ENCODE measurements around the gene CHDH.

The CHDH gene

DNA sequence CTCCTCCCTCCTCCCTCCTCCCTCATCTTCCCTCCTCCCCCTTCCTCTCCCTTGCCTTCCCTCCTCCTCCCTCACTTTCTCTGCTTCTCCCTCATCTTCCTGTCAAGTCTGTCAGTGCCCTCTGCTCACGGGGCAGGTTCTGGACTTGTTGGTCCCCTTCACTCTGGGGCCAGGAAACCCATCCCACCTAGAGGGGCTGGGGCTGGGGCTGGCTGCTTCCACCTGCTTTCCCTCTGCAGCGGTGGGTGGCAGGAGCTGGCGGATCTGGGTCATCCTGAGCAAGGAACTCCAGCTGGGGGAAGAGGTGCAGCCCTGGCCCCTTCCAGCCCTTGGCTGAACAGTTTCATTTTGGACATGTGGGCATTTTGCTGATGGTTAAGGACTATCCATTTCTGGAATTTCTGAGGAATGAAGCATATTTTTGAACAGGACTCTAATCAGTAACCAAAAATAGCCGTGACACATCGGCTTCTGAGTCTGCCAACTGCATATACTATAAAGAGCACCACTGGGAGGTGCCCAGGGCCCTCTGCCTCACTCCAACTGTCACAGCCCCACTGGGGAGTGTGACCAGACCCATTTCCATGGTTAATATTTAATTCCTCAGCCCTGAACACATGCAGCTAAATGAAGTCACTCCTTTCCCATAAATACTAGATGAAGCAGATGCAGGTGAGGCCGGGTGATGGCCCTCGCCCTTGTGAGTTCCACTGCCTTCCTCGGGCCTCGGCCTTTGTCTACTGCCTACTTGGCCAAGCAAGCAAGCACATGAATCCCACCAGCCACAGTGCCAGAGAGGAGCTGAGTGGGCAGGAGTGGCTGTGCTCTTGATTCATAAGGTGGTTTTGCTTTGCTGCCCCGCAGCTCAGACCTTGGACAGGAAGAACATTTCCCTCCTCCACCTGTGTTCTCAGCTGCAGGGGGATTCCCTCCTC is 39.8 kb downstream of the CHDH start:
- no peak for DNase-seq

DNA sequence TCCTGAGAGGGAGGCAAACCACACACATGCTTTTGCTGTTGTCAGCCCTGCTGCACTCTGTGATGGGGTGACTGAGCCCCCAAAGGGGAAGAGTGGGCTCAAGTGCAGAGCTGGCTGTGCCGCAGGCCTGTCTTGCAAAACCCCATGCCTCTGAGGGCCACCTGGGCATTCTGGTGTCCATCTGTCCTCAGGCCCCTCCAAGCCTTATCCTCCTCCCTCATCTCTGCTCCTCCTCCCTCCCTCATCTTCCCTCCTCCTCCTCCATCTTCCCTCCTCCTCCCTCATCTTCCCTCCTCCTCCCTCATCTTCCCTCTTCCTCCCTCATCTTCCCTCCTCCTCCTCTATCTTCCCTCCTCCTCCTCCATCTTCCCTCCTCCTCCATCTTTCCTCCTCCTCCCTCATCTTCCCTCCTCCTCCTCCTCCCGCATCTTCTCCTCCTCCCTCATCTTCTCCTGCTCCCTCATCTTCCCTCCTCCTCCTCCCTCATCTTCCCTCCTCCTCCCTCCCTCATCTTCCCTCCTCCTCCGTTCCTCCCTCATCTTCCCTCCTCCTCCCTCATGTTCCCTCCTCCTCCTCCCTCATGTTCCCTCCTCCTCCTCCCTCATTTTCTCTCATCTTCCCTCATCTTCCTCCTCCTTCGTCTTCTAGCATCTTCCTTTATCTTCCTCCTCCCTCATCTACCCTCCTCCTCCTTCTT is 40.6 kb downstream of the CHDH start:
- DNase-seq: no peak

DNA sequence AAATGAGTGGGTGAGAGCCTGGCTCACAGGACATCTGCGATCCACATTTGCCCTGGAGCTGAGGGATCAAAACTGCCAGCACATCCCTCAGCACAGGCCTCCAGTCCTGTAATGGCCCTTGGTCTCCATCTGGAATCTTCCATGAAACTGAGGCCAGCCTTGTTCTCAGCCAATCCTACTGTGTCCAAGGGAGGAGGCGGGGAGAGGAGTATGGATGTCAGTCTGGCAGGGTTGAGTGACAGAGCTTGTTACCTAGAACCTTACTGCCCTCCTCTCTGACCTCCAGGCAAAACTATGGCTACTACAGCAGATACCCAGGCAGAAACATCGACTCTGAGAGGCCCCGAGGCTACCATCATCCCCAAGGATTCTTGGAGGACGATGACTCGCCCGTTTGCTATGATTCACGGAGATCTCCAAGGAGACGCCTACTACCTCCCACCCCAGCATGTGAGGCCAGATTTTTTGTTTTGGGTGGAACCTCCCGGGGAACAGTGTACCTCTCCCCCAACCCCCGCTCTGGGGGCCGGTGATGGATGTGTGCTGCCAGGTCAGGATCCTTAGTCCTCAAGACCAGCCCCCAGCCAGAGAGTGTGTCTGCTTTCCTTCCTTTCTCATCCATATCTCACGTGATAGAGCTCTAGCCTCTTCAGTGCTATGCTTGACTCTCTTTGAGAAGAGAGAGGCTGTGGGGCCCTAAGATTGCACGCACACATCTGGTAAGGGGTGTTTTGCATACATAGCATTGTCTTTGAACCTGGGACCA is 41.3 kb downstream of the CHDH start:
- DNase-seq: no peak

DNA sequence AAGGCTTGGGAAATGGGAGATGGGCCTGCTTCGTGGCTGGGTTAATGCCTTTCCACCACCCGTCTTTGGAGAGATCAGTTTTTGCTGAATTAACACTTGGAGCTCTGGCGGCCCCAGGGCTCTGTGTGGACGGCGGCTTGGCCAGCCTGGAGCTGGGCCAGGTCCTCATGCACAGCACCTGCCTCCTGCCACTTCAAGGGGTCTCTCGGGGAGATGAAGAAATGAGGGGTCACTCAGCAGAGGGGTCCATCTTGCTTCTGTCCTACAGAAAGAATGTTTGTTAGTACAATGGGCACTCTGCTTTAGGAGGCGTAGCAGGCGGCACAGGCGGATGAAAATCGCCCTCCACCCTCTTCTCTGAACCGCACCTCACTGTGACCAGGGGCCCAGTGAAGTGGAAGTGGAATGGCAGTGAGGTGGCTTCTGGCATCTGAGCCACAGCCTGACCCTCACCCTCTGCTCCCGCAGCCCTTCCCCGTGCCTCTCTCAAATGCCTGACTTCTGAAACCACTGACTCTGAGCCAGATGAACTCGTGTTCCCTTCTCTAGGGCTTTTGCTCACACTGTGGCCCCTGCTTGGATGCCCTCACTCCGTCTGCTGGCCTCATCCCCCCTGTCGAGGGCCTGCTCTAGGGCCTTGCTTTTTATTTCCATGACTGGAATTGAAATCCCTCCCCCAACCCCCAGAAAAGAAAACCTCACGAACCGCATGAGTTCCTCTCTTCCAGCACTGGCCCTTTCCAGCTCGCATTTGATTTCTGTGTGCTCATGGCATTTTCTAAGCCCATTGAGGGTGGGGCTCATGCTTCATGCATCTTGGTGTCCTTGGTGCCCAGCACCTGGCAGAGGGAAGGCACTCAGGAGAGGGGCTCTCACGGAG is 42.2 kb downstream of the CHDH start:
- DNase-seq: no peak

DNA sequence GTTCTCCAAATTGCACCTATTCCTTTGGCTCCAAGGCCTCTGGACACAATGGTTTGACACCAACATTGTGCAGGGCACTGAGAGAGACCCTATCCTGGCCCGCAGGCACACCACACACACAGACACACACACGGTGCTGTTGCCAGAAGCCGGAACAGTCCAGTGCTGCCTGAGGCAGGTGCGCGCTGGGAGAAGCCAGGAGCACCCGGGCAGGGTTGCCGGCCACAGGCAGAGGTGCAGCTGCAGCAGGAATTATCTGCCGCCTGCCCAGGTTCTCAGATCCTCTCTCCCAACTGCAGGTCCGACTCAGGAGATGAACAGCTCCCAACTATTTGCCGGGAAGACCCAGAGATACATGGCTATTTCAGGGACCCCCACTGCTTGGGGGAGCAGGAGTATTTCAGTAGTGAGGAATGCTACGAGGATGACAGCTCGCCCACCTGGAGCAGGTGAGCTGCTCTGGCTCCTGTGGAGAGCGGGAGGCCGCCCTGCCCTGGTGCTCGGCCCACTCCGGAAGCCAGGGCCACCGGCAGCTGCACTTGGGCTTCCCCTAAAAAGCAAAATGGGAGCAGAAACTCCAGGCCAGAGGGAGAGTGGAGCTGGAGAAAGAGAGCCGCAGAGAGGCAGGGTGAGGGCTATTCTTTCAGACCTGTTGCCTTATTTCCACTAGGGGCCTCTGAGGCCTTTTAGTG is 42.9 kb downstream of the CHDH start:
- DNase-seq: no peak

DNA sequence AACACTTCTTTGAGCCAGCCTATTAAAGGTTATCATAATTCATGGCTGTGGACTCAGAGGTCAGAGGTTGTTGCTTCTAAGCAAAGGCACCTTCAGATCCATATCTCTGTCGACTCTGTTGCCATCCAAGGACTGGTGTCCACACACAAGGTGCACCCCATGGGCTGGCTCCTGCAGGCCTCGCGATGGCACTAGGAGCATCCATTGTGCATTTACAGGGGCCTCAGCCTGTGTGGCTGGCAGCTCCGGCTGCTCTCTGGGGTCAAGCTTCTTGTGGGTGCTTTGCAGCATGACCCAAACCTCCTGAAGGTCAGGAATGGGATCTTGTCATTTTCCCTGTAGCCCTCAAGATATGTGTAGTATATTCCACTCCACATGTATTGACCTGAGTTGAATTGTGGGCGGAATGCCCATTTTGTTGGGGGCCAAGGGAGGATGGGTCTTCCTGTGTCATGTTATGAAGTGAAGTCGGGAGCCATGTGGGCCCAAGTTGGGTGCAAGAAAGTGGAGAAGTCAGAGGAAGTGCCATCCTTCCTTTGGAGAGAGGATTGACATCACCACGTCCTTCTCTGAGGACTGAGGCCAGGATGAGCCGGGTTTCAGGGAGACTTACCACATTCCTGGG is 43.9 kb downstream of the CHDH start:
- DNase-seq: no peak

DNA sequence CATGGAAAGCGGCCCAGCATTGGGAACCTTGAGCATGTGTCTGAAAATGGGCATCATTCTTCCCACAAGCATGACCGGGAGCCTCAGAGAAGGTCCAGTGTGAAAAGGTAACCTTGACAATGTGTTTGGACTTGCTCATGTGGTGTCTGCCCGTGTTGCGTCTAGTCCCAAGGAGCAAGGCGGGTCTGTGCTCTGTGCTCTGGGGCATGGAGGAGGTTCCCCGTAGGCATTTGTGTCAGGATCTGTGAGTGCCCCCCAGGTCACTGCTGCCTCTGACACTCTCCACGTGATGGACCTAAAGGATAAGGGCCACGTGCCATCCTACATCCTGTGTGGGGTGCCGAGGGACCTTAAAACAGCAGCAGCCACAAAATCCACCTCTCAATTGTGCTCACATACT is 44.9 kb downstream of the CHDH start:
- no peak for DNase-seq

DNA sequence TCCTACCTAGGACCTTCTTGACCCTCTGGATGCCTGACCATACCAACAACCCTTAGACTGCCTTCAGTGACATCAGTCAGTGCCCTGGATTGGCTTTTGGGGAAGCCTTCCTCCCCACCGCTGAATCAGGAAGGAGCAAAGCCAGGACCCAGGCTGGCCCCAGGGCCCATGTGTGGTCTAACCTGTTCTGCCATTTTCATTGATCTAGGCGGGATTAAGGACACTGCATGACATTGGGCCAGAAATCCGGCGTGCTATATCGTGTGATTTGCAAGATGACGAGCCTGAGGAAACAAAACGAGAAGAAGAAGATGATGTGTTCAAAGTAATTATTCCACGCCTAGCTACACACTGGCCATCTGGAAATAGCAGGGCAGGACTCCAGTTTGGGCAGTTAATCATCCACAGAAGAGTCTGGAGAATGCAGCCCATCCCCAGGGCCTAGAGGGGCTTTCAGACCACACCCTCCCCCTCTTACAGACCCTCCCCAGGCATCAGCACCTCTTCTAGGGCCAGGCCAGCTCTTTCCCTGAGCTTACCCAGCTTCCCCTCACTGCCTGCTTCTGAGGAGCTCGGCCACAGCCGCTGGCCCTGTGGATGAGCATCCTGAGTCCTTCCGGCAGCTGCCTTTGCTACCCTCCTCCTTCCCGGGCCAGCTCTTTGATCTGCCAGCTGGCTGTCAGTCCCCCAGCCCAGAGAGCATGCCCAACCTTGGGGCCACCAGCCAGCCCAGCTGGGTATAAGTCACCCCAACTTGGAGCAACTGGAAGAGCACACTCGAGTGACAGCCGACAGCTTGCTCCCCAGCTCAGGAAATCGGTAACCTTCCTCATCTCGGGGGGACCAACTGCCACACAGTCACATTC is 45.9 kb downstream of the CHDH start:
- no peak for DNase-seq

DNA sequence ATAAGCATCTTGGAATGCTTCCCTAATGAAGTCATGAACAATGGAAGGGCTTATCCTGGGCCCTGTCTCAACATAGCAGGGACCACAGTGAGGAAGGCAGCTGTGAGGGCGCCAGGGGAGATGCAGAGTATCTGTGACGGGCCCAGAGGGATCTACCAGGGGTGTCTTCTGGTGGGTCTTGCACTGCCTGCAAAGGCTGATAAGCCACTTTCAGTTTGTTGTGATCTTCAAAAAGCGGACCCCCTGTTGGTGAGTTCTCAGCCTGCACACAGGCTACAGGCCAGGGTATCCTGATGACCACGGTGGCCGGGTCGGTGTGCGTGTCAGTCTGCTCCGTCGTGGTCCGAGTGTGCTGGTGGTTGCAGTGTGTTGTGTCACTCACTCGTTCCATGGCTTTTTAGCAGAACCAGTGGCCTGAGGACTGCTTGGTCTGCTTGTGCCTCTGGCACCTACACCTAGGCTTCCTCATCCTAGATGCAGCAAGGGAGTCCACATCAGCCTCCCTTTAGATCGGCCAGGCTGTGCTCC is 46.8 kb downstream of the CHDH start:
- no peak for DNase-seq

DNA sequence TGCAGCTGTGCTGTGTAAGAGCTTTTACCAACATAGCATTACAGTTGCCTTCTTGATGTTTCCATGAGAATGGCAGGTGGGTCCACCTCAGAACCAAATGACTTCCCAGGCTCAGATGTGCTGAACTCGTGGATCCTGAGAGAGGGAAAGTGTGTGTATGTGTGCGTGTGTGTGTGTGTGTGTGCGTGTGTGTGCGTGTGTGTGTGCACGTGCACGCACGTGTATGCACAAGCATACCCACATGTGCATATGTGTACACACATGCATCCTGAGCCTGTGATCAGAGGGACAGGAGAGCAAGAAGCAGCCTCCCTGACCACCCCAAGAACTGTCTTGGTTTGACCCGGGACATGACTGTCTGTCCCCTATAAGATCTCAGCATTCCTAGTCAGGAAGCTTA is 48.1 kb downstream of the CHDH start:
- DNase-seq: no peak

DNA sequence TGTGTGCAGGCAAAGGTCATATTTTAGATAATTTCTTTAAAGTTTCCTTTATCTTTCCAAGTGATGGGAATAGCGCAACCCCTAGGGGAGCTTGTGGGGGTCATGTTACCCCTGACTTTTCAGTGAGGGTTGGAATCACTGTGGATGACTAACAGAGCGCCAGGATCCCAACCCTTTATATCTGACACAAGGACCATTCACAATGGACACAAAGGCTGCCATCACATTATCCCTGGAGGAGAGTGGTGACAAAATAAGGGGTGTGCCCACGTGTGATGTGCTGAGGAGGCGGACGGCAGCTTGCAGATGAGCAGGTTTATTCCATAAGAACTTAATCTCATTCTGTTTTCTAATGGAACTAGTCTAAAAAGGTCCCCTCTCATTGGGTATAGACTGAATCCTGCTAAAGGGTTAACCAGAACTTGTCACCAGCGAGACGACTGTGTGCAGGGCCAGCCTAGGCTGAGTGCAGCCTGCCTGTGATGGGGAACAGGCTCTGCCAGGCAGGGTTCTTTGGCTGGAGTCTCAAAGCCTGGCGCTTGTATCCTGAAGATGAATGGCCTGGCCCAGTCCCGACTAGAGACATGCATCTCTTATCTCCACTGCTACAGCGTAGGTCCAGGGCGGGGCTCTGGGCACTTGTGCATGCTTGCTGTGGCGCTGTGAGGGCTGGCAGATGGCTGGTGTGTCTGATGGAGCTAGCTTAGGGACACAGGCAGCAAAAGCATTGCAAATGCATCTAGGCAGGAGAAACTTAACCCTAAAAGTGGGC is 50.2 kb downstream of the CHDH start:
- no peak for DNase-seq

DNA sequence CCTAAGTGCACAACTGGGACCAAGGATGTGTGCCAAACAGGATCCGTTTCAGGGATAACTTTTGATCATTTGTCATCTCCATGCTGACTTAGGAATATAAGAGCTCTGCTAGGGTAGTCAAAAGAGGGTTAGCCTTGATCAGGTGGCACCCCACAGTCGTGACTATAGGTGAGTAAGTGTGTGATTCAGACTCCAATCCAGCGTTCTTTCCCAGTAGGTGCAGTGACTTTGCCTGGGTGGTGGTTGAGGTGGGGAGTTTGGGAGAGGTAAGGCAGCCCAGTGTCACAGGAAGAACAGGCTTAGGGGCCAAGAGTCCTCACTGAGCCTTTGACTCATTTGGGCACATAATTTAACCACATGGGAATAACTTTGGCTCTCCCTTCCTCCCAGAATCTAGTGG is 51.0 kb downstream of the CHDH start:
- DNase-seq: no peak

DNA sequence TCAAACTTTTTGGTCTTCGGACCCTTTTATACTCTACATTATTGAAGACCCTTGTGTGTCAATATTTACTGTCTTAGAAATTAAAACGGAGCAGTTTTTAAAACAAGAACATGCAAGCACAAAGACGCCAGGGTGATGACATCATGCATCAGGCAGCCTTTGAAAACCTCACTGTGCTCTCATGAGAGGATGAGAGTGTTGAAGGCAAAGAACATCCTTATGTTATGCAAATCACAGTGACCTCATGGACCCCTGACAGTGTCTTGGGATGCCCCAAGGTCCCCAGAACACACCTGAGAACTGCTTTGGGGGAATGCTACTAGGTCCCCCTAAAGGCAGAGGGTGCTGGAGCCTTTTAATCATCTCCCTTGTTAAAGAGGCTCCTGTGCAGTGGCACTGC is 51.6 kb downstream of the CHDH start:
- DNase-seq: no peak

DNA sequence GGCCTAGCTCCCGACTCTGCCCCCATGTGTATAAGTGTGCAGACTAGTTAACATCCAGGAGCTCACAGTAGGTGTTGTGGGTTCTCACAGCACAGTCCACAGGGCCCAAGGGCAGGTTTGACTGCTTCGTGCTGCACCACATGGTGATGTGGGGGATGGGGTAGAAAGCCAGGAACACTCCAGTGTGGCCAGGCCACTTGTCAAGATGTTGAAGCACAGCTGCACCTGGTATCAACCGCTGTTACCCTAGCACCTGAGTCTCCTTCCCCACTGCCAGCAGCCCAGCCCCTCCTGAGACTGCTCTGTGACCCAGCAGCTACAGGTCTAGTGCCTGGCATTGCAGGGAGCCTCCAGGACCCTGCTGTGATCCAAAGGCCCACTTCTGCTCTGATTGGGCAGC is 53.4 kb downstream of the CHDH start:
- DNase-seq: no peak

DNA sequence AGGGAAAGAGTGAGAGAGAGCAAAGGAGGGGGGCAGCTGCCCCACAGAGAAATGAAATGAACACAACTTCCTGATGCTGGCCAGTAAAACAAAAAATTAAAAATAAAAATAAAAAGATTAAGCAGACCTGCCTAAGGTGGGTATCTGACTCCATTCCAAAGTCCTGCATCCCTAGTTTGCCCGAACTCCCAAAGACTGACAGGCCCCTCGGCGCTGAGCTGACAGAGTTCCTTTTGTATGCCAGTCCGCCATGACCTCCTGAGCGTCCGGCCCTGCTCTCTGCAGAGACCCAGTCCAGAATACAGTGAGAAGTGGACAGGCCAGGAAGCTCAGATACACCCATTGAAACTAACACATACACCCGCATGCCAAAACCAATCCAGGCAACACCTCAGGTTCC is 54.9 kb downstream of the CHDH start:
- no peak for DNase-seq

DNA sequence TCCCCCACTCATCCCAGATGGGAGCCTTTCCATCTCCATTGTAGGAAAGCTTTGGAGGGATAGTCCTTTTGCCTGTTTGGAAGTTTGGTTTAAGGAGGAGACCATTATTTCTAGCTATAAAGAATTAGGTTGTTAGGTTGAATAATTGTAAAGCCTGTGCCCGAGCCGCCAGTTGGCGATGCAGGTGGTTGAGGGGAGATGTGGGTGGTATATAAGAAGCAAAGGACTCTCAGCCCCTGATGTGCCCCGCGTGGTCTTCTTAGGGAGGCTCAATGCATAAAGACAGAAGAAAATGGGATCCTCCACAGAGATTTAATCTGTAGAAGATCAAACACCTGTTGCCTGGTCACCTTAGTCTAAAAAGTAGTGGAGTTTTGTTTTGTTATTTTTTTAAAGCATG is 55.7 kb downstream of the CHDH start:
- DNase-seq: no peak

DNA sequence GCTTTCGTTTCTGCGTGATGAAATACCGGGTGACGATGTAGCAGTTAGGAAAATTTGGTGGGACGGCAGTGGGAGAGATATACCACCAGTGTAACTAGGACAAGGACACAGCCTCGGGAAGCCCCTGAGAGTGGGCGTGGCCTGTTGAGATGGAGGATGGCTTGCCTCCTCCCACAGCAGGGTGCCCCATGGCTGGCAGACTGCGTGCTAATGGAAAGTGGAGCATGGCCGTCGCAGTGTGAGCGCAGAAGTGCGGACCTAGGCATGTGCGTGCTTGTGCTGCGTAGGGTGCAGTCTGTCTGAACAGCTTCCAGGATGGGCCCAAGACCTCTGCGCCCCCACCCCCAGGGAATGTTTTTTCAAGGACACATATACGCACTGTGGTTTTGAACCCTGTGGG is 56.8 kb downstream of the CHDH start:
- DNase-seq: no peak

DNA sequence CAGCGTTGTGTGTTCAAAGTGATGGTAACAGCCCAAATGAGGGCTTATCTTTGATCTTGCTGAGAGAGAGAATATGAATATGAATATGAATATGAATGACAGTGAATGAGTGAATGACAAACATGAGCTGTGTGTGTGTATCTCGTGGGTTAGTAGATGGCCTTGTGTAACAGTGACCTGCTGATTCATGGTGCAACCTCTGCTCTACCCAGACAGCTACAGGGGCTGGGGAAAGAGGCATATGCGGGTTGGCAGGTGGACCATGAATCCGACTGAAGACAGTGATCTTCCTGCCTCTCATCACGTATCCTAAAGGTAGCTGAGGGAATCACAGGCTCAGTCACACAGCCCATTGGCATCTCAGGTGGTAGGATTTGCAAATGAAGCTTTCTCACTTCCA is 58.2 kb downstream of the CHDH start:
- no peak for DNase-seq

DNA sequence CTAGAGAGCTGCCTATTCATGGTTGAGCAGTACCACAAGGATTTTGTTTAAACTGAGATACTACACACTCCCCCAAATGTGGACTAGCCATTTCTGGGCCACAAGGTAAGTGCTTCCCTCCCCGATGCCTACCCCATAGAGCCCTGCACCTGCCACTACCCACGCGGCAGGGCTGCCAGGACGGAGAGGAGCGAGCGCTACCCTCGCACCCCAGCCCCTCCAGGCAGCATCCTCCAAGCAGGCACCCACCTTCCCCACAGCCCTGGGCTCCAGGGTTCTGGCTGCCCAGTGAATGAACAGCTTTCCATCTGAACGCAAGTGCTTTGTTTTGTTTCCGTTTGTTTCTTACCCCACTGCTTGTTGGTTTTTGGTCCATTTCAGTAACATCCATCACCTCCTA is 59.2 kb downstream of the CHDH start:
- DNase-seq: no peak
